ENCODE measurements around the gene KRTAP21-1. TPM values are rescaled to one million over a fixed set of nuclear protein-coding genes. Genes with fewer than 3 reads are reported as not detected.

The KRTAP21-1 gene
- total RNA-seq, 4 donors from 2014 or later: not detected

GRCh38 chr21:30710499-30710898, 44.7 kb downstream of the KRTAP21-1 start:
- DNase-seq: no peak
- intact Hi-C loops (cut with DNase I; ENCODE audit: low total_unique reads) (no loop called here), in situ Hi-C loops (cut with MboI; ENCODE audit: low pct_ligation_motif_present in 1 of 4, low pct_unique_long_range_greater_than_20kb in 1 of 4, low sequenced_read_pairs in 3 of 4) (no loop called here)
- 8 to 19% methylated on average over 3 of the region's 3 CpGs for WGBS, 2 donors (ENCODE audit: low coverage in 1 of 2)
- Histone ChIP-seq H3K4me3 (no peak overlapping the region), H3K36me3 (no peaks in the 10 kb centered on the region), H3K27ac (no peak overlapping the region), H3K27me3 (no peaks in the 10 kb centered on the region), H3K4me1 (no peaks in the 10 kb centered on the region), H3K9me3 (peaks cover 0 to 3% of the 10 kb centered on the region in 2 donors)
- TF ChIP-seq POLR2AphosphoS5 (IDR thresholded peaks at IDR 0.05) (no peak), EP300 (IDR thresholded peaks at IDR 0.05; ENCODE audit: low read depth) (no peak), POLR2A (IDR thresholded peaks at IDR 0.05) (no peak), CTCF (IDR thresholded peaks at IDR 0.05) (no peak)

GRCh38 chr21:30707409-30707808, 47.8 kb downstream of the KRTAP21-1 start:
- Histone ChIP-seq H3K9me3 (peaks cover 2 to 6% of the 10 kb centered on the region in 2 donors), H3K36me3 (no peaks in the 10 kb centered on the region), H3K27me3 (no peaks in the 10 kb centered on the region), H3K27ac (no peak overlapping the region), H3K4me3 (no peak overlapping the region), H3K4me1 (no peaks in the 10 kb centered on the region)
- in situ Hi-C loops (cut with MboI; ENCODE audit: low pct_ligation_motif_present in 1 of 4, low pct_unique_long_range_greater_than_20kb in 1 of 4, low sequenced_read_pairs in 3 of 4): no loop called here
- DNase-seq: no peak
- intact Hi-C loops (cut with DNase I; ENCODE audit: low total_unique reads): no loop called here
- TF ChIP-seq POLR2A (IDR thresholded peaks at IDR 0.05) (no peak), POLR2AphosphoS5 (IDR thresholded peaks at IDR 0.05) (no peak), EP300 (IDR thresholded peaks at IDR 0.05; ENCODE audit: low read depth) (no peak), CTCF (IDR thresholded peaks at IDR 0.05) (no peak)

Small RNAs within 50 kb of the gene (small RNA-seq; reads per million reads assigned to genes)
- gene AP000244.1 (0 reads per million in 4 donors), gene KRTAP21-3 (0 reads per million in 4 donors), gene KRTAP8-2P (0 reads per million in 4 donors)

Other genes with a start within 250 kb of the KRTAP21-1 start
- gene KRTAP19-6, start 213.6 kb downstream of the KRTAP21-1 start, total RNA-seq: not detected
- gene KRTAP19-7, start 194.1 kb downstream of the KRTAP21-1 start, total RNA-seq: not detected
- not detected for gene KRTAP22-2, start 165.0 kb downstream of the KRTAP21-1 start, total RNA-seq
- gene KRTAP6-3, start 163.0 kb downstream of the KRTAP21-1 start, total RNA-seq: not detected
- not detected for gene KRTAP6-2, start 156.5 kb downstream of the KRTAP21-1 start, total RNA-seq
- not detected for gene KRTAP22-1, start 154.3 kb downstream of the KRTAP21-1 start, total RNA-seq
- not detected for gene KRTAP6-1, start 141.5 kb downstream of the KRTAP21-1 start, total RNA-seq
- gene KRTAP20-1, start 139.0 kb downstream of the KRTAP21-1 start, total RNA-seq: not detected
- gene KRTAP20-4, start 134.8 kb downstream of the KRTAP21-1 start, total RNA-seq: not detected
- not detected for gene KRTAP20-2, start 120.2 kb downstream of the KRTAP21-1 start, total RNA-seq
- not detected for gene KRTAP20-3, start 112.6 kb downstream of the KRTAP21-1 start, total RNA-seq
- gene KRTAP21-3, start 36.7 kb downstream of the KRTAP21-1 start, total RNA-seq: not detected
- gene KRTAP21-2, start 8.2 kb downstream of the KRTAP21-1 start, total RNA-seq: not detected
- gene KRTAP8-1, start 57.8 kb upstream of the KRTAP21-1 start, total RNA-seq: not detected
- gene KRTAP7-1, start 74.3 kb upstream of the KRTAP21-1 start, total RNA-seq: not detected
- not detected for gene KRTAP11-1, start 126.2 kb upstream of the KRTAP21-1 start, total RNA-seq